ENCODE measurements around the gene AKIRIN1. TPM values are rescaled to one million over a fixed set of nuclear protein-coding genes. Genes with fewer than 3 reads are reported as not detected.
A peak's percentile ranks its signal among the peaks of the same experiment; 100 is the strongest.

AKIRIN1 gene
- polyA plus RNA-seq, 1 of the 3 experiments (the other 2 are of a cell fraction): 37.0 TPM

- H2AFZ ChIP-seq (ENCODE audit: low read depth): no peak overlapping the region
- H3K9me3 ChIP-seq: no peaks in the 10 kb centered on the region
- peaks cover 10 to 36% of the 10 kb centered on the region in 2 experiments for H3K36me3 ChIP-seq (replicated peaks in 1 of 2; ENCODE audit: control insufficient read depth in 1 of 2, insufficient read depth in 2 of 2, low read length in 1 of 2)
- H3K9ac ChIP-seq: peak overlapping the region; percentile 98
- H3K27me3 ChIP-seq (ENCODE audit: insufficient read depth): no peaks in the 10 kb centered on the region
- TF ChIP-seq RAD21 (IDR thresholded peaks at IDR 0.05; ENCODE audit: low read length) (no peak), CTCF (IDR thresholded peaks at IDR 0.05) (no peak), USF2 (IDR thresholded peaks at IDR 0.05; ENCODE audit: borderline replicate concordance, low read depth, low read length) (no peak), SMC3 (IDR thresholded peaks at IDR 0.05; ENCODE audit: low read depth, low read length) (no peak), FOXM1 (IDR thresholded peaks at IDR 0.05; ENCODE audit: low read depth) (no peak), RCOR1 (IDR thresholded peaks at IDR 0.05; ENCODE audit: low read length) (no peak), IRF3 (IDR thresholded peaks at IDR 0.05; ENCODE audit: low read depth, low read length) (no peak), FOSL2 (IDR thresholded peaks at IDR 0.05; ENCODE audit: borderline replicate concordance, low read depth) (no peak), EP300 (IDR thresholded peaks at IDR 0.05; ENCODE audit: borderline replicate concordance in 1 of 2, low read depth in 1 of 2, low read length in 1 of 2) (no peak), TAF1 (IDR thresholded peaks at IDR 0.05; ENCODE audit: borderline replicate concordance, low read depth, low read length) (no peak), YY1 (IDR thresholded peaks at IDR 0.05; ENCODE audit: low read depth) (no peak), RXRA (IDR thresholded peaks at IDR 0.05; ENCODE audit: borderline replicate concordance, low read depth) (no peak), EZH2phosphoT487 (IDR thresholded peaks at IDR 0.05; ENCODE audit: borderline replicate concordance, low read depth) (no peak), GATA2 (CRISPR knock-in tag; IDR thresholded peaks at IDR 0.05) (no peak), TEAD4 (IDR thresholded peaks at IDR 0.05; ENCODE audit: borderline replicate concordance, insufficient read depth) (no peak), ELF1 (IDR thresholded peaks at IDR 0.05) (no peak)
- peaks cover 7% of the 10 kb centered on the region for H3F3A ChIP-seq (replicated peaks; ENCODE audit: insufficient read depth)
- peak overlapping the region in 1 of 2 experiments; percentile 82; a peak in 1 of 4 replicates for H3K27ac ChIP-seq (ENCODE audit: low read depth in 2 of 2, low read length in 1 of 2)
- no peak for DNase-seq
- 31% methylated on average over 11 of the region's 11 CpGs for WGBS (ENCODE audit: low lambda C conversion rate)
- POLR2A ChIA-PET: no interaction called here
- CTCF ChIA-PET: interaction anchor here (1.2 to 1.4 kb wide), 2 partner anchors 34 to 88 kb away, joined by 3 read pairs; no protein-coding TSS in a partner anchor
- H3K9me2 ChIP-seq: no peaks in the 10 kb centered on the region
- peaks cover 60% of the 10 kb centered on the region for H4K20me1 ChIP-seq (ENCODE audit: insufficient read depth)
- H3K4me3 ChIP-seq (ENCODE audit: low read depth in 2 of 2, low read length in 1 of 2): peak overlapping the region; percentile 64 to 67
- peaks cover 65% of the 10 kb centered on the region for H3K79me2 ChIP-seq (ENCODE audit: insufficient read depth)
- peak overlapping the region; percentile 67 for H3K4me2 ChIP-seq
- H3K4me1 ChIP-seq (ENCODE audit: control insufficient read depth in 1 of 2, insufficient read depth in 2 of 2, low read depth in 1 of 2, low read length in 1 of 2): peaks cover 0 to 7% of the 10 kb centered on the region in 2 experiments; a peak in 3 of 4 replicates
Observed at GRCh38 chr1:38992412-38993111, 1.5 kb downstream of the AKIRIN1 start.
